Kidney (tissue), 14 donors: ENCODE data around the gene PRKAR2A. TPM values are rescaled to one million over a fixed set of nuclear protein-coding genes. Genes with fewer than 3 reads are reported as not detected.

ENCODE experiments used
- DNase-seq, 5 donors: peaks; one replicate each; pipeline ENCODE4 v3.0.0-alpha.2; 2013 to 2020
- FAIRE-seq: peaks from 2 replicates; lab custom pipeline; 2012; peaks lifted over from hg19 to GRCh38; lab: Jason Lieb, UNC
- H3K27ac ChIP-seq, 2 donors: one replicate each; pipeline ENCODE4 v1.7.0; 2013; ENCODE audit warnings: low read depth in 2 of 2, low read length in 2 of 2, inconsistent platforms in 1 of 2
- H3K27me3 ChIP-seq: one replicate; pipeline ENCODE4 v1.7.1; 2013; ENCODE audit warnings: low read length, inconsistent platforms; ENCODE audit not compliant: control insufficient read depth, insufficient read depth
- H3K36me3 ChIP-seq, 3 donors: one replicate each; pipeline versions ENCODE4 v1.7.0 to v1.7.1; 2013; ENCODE audit warnings: low read length in 3 of 3, control low read depth in 1 of 3, inconsistent platforms in 1 of 3; ENCODE audit not compliant: insufficient read depth in 3 of 3, control insufficient read depth in 2 of 3
- H3K4me1 ChIP-seq, 3 donors: one replicate each; pipeline versions ENCODE4 v1.7.0 to v1.7.1; 2013; ENCODE audit warnings: low read length in 3 of 3, inconsistent platforms in 1 of 3, low read depth in 1 of 3; ENCODE audit not compliant: control insufficient read depth in 2 of 3, insufficient read depth in 2 of 3
- H3K4me3 ChIP-seq, 3 donors: one replicate each; pipeline versions ENCODE4 v1.7.0 to v1.8.1; 2013; ENCODE audit warnings: low read length in 3 of 3, control low read depth in 1 of 3, inconsistent platforms in 1 of 3
- H3K9ac ChIP-seq, 3 donors: one replicate each; pipeline versions ENCODE4 v1.7.0 to v1.7.1; 2013; ENCODE audit warnings: low read length in 3 of 3, control low read depth in 1 of 3, inconsistent platforms in 1 of 3
- H3K9me3 ChIP-seq, 3 donors: one replicate each; pipeline versions ENCODE4 v1.7.0 to v1.7.1; 2013; ENCODE audit warnings: low read length in 3 of 3, control low read depth in 1 of 3, inconsistent platforms in 1 of 3; ENCODE audit not compliant: control insufficient read depth in 2 of 3, insufficient read depth in 1 of 3
- CTCF ChIP-seq: IDR thresholded peaks from 3 replicates; pipeline ENCODE4 v1.5.1; 2012; ENCODE audit warnings: mild to moderate bottlenecking, moderate library complexity, borderline replicate concordance; ENCODE audit not compliant: insufficient read depth; ENCODE audit errors: extremely low read depth
- intact Hi-C: fragments of 100-400 bp; cut with DNase I; formaldehyde crosslinking; loops from one replicate; pipeline ENCODE4 v1.11.1; 2022
- polyA plus RNA-seq: library from polyadenylated mRNA; stranded (reverse); fragments of 350-450 nt; fragmentation: Illumina TruSeq; extraction: RNeasy Lipid Tissue Mini Kit (QIAGEN cat#74804); gene quantifications from one replicate; pipeline ENCODE4 v1.2.3, GENCODE V29; 2014; ENCODE audit warnings: low read depth, low replicate concordance; ENCODE audit not compliant: insufficient read depth
- total RNA-seq: library from RNA; stranded (reverse); fragmentation: NEBNext Ultra II Directional; extraction: Animal tissue kit (Norgen Biotek cat#: 25700); gene quantifications from one replicate; pipeline ENCODE4 v1.2.1, GENCODE V29; 2021
- donor health status: control.
- donor health status: control.
- donor health status: control.
- donor health status: control.
- donor health status: control.
- donor health status: DM: yes; HTN: yes; CAD: no.
- donor health status: Normal renal cell carcinoma (clear cell type).

Gene PRKAR2A
- total and polyA plus RNA-seq, 2 donors from 2014 or later = 10.4 to 49.9 TPM

DNA sequence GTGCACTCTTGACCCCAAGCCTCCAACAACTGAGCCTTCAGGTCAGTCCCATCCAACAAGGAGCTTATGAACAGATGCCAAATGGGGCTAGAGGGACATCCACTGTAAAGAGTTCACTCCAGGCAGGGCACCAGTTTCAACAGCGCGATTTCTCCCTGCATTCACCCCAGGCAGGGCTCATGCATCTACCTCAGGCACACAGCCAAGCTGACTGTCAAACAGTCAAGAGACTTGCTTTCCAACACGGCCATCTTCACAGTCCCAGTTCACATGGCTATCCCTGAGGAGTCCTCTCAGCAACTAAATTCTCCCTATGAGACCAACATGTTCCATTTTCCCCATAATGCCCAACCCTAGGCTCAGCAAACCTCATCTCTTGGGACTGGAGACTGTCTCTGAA is 33.3 kb upstream of the PRKAR2A start:
- Histone ChIP-seq H3K9ac (no peak overlapping the region), H3K4me3 (no peak overlapping the region), H3K4me1 (no peaks in the 10 kb centered on the region), H3K27ac (no peak overlapping the region), H3K36me3 (peaks cover 0 to 4% (median 0%) of the 10 kb centered on the region in 3 donors), H3K27me3 (no peaks in the 10 kb centered on the region), H3K9me3 (no peaks in the 10 kb centered on the region)
- no peak for TF ChIP-seq CTCF
- FAIRE-seq (no peak), DNase-seq (no peak)
- intact Hi-C loops = no loop called here

DNA sequence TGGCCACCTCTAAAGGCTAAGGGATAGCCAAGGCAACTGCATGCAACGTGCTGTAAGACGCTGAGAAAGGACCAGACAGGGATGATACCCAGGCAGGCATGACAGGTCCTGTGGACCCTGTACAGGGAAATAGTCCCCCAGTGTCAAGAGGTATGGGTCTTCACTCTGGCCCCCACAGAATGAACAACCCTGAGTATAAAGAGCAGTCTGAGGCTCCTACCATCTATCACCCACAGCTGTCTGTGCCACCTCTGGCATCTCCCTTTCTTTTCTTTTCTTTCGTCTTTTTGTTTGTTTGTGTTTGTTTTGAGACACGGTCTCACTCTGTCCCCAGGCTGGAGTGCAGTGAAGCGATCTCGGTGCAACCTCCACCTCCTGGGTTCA is 32.3 kb upstream of the PRKAR2A start:
- intact Hi-C loops = no loop called here
- Histone ChIP-seq H3K9me3 (no peaks in the 10 kb centered on the region), H3K4me3 (no peak overlapping the region), H3K9ac (no peak overlapping the region), H3K36me3 (peaks cover 0 to 4% (median 0%) of the 10 kb centered on the region in 3 donors), H3K27ac (no peak overlapping the region), H3K4me1 (no peaks in the 10 kb centered on the region), H3K27me3 (no peaks in the 10 kb centered on the region)
- DNase-seq (no peak), FAIRE-seq (no peak)
- no peak for TF ChIP-seq CTCF

- FAIRE-seq = no peak
- intact Hi-C loops = no loop called here
- DNase-seq = no peak
These were observed 31.8 kb upstream of the PRKAR2A start for GRCh38 chr3:48879307-48879993.

More at GRCh38 chr3:48879307-48879993, 31.8 kb upstream of the PRKAR2A start:
- no peak overlapping the region for H3K4me3 ChIP-seq
- H3K9ac ChIP-seq = no peak overlapping the region
- H3K4me1 ChIP-seq = no peaks in the 10 kb centered on the region
- peaks cover 0 to 4% (median 0%) of the 10 kb centered on the region in 3 donors for H3K36me3 ChIP-seq
- no peaks in the 10 kb centered on the region for H3K27me3 ChIP-seq
- H3K9me3 ChIP-seq = no peaks in the 10 kb centered on the region
- TF ChIP-seq CTCF = no peak
- H3K27ac ChIP-seq = no peak overlapping the region
